ENCODE results near the gene PACS1. TPM values are rescaled to one million over a fixed set of nuclear protein-coding genes. Genes with fewer than 3 reads are reported as not detected.

The PACS1 gene
- total RNA-seq, 1 experiment from 2014 or later: 91.8 TPM

- H3K27me3 ChIP-seq (ENCODE audit: control insufficient read depth, insufficient read depth, low read length): no peaks in the 10 kb centered on the region
- TF ChIP-seq REST (IDR thresholded peaks at IDR 0.05; ENCODE audit: insufficient read depth in 1 of 2, low read depth in 2 of 2, low read length in 1 of 2) (no peak), POLR2AphosphoS5 (IDR thresholded peaks at IDR 0.05; ENCODE audit: low read depth, low read length) (peak; percentile 21; the same call in 1 of the 2 replicates)
- intact Hi-C loops (cut with micrococcal nuclease; ENCODE audit: unreplicated experiment): no loop called here
- TSS peak; percentile 73 for BruUV-seq (replicated peaks)
- no peaks in the 10 kb centered on the region for H3K9me3 ChIP-seq (ENCODE audit: control insufficient read depth, insufficient read depth, low read depth, low read length)
- peaks cover 26% of the 10 kb centered on the region for H3K4me1 ChIP-seq (ENCODE audit: control insufficient read depth, insufficient read depth, low read length)
- CTCF ChIA-PET: no interaction called here
- peak; percentile 1; the same call in 1 of the 2 replicates for ATAC-seq
- peak overlapping the region; percentile 98 for H3K27ac ChIP-seq (ENCODE audit: low read length)
- in situ Hi-C loops (cut with HindIII; ENCODE audit: low pct_unique_long_range_greater_than_20kb, low sequenced_read_pairs): no loop called here
- H3K4me3 ChIP-seq (ENCODE audit: low read depth in 2 of 2, low read length in 2 of 2): peak overlapping the region; percentile 83 to 86
- no peaks in the 10 kb centered on the region; the same call in none of the 2 replicates for H3K36me3 ChIP-seq (ENCODE audit: control insufficient read depth, insufficient read depth, low read length)
- POLR2A ChIA-PET: interaction anchor here (0.6 kb wide), 2 partner anchors 12 to 78 kb away, joined by 3 to 6 read pairs; no protein-coding TSS in a partner anchor
- no peak for DNase-seq (ENCODE audit: low read depth, low spot score)
Measured at GRCh38 chr11:66287889-66288670, 218.0 kb downstream of the PACS1 start.

- Histone ChIP-seq H3K27ac (ENCODE audit: low read length) (peak within 1 kb of the TSS; percentile 98), H3K27me3 (ENCODE audit: control insufficient read depth, insufficient read depth, low read length) (no peaks in the 10 kb centered on the region), H3K4me1 (ENCODE audit: control insufficient read depth, insufficient read depth, low read length) (peaks cover 25% of the 10 kb centered on the region), H3K9me3 (ENCODE audit: control insufficient read depth, insufficient read depth, low read depth, low read length) (no peaks in the 10 kb centered on the region), H3K4me3 (ENCODE audit: low read depth in 2 of 2, low read length in 2 of 2) (peak within 1 kb of the TSS; percentile 83 to 86), H3K36me3 (ENCODE audit: control insufficient read depth, insufficient read depth, low read length) (no peaks in the 10 kb centered on the region; the same call in none of the 2 replicates)
- TF ChIP-seq TCF7L2 (IDR thresholded peaks at IDR 0.05; ENCODE audit: low read depth, low read length): no peak
- TF ChIP-seq CTCF (IDR thresholded peaks at IDR 0.05): no peak
- TF ChIP-seq SIN3A (IDR thresholded peaks at IDR 0.05; ENCODE audit: borderline replicate concordance, insufficient read depth, low read depth, low read length): peak; percentile 90; the same call in 1 of the 2 replicates
- peak; percentile 87 for TF ChIP-seq POLR2AphosphoS5 (IDR thresholded peaks at IDR 0.05; ENCODE audit: low read depth, low read length)
- no peak for TF ChIP-seq REST (IDR thresholded peaks at IDR 0.05; ENCODE audit: insufficient read depth in 1 of 2, low read depth in 2 of 2, low read length in 1 of 2)
- DNase-seq (ENCODE audit: low read depth, low spot score) (peak; percentile 99), ATAC-seq (peak; percentile 94)
- CTCF ChIA-PET: interaction anchor here (0.6 to 1.3 kb wide), 3 partner anchors 23 to 87 kb away, joined by 3 to 5 read pairs (median 3); no protein-coding TSS in a partner anchor
- in situ Hi-C loops (cut with HindIII; ENCODE audit: low pct_unique_long_range_greater_than_20kb, low sequenced_read_pairs) (no loop called here), intact Hi-C loops (cut with micrococcal nuclease; ENCODE audit: unreplicated experiment) (no loop called here)
- POLR2A ChIA-PET: interaction anchor here (0.6 to 1.2 kb wide), 9 partner anchors 9 to 1146 kb away, joined by 4 to 9 read pairs (median 6); partner anchors contain the start of gene CNIH2
- BruUV-seq (replicated peaks): no TSS peak
Measured at GRCh38 chr11:66288671-66289547, 218.8 kb downstream of the PACS1 start, which contains the start of gene YIF1A. YIF1A (minus strand) TSS chr11:66289143; CDS start chr11:66288985, 158 bp downstream.

All from Panc1 (cell line).